NCI-H1417 (cell line): ENCODE measurements around the gene GBX2.
"Not testable (repeated sequence)": the region's sequence is repeated elsewhere in the genome, so short reads cannot be mapped to it uniquely, and the experiment has no call there.

Experiments
- DNase-seq, 3 experiments: peaks; one replicate each; lab custom pipeline; 2025; lab: John Stamatoyannopoulos, UW

GBX2 gene

DNA sequence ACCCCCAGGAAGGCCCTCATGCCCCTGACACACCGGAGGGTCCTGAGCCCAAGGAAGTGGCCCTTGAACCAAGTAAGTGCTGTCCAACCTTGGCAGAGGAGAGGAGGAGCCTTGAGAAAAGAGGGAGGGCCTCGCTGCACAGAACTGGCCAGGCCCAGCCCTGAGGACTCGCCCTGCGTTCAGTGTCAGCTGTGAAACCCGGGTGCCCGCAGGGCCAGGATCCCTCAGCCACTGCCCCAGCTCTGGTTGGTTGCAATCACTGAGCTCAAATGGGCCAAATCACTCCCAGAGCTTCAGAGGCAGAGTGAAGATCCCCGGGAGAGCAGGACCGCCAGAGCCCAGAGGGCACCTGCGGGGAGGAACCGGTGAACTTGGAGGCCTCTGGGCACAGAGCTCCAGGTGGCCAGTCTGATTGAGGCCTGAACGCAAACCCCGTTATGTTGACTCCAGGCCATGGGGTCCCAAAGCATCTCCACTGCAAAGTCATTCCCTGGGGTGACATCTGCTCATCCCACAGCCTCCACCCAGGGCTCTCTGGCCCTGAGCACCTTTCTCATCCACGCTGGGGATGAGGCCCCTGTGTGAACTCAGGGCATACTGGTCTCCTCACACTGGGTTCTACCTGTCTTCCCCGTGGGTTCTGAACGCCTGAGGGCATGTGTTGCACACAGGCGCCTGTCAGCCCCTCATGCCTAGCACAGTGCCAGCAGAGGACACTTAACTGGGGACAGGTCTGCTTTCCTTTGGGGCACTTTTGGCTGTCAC, 11.9 kb downstream of the GBX2 start:
- no peak for DNase-seq

DNA sequence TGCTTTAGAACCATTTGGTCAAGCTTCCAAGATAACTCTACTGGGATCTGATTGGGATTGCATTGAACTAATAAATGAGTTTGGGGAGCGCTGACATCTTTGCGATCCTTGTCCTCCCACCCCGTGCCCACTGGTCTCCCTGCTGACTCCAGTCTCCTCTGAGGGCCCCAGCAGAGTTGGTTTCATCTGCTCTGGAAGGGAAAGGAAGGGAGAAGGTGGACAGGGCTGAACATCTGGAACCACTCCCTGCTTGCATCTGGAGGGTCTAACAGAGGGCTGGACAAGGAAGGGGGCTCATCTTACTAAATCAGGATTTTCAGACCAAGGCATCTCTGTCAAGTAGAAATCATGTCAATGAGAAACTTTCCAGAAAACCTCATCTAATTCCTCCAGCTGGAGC, 12.8 kb downstream of the GBX2 start:
- no peak for DNase-seq

GRCh38 chr2:236146436-236146835, 21.8 kb downstream of the GBX2 start:
- no peak for DNase-seq

GRCh38 chr2:236143811-236144210, 24.4 kb downstream of the GBX2 start:
- no peak for DNase-seq

DNA sequence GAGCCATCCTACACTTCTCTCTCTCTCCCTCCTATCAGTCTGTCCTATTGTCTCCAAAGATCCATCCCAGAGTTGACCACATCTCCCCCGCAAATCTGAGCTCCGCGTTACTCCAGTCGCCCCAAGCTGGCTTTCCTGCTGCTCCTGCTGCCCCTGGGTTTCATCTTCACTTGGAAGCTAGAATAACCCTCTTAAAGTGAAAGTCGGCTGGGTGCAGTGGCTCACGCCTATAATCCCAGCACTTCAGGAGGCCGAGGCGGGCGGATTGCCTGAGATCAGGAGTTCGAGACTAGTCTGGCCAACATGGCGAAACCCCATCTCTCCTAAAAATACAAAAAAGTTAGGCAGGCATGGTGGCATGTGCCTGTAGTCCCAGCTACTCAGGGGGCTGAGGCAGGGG, 26.6 kb downstream of the GBX2 start:
- not testable (repeated sequence) for DNase-seq

GRCh38 chr2:236137066-236137465, 31.1 kb downstream of the GBX2 start:
- DNase-seq, result no peak

DNA sequence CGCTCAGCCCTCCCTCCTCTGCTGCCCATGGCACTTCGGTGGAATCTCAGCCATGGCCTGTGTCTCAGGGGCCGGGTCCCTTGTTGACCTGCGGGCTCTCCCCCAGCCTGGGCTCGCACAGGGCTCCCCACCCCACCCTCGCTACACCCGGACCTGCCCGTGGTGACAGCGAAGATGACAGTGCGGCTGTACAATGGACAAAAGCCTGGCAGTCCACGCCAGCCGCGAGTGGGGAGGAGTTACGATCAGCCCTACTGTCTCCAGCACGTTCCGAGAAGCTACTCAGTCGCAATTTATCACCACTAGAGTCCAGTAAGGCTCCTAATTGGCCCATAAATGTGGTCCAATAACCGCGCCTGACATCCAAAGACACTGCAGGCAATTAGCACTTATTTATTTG, 31.6 kb downstream of the GBX2 start:
- DNase-seq, result peak in 1 of 3 experiments; percentile 24

- no peak for DNase-seq
Measured at GRCh38 chr2:236133410-236134012, 34.7 kb downstream of the GBX2 start.

DNA sequence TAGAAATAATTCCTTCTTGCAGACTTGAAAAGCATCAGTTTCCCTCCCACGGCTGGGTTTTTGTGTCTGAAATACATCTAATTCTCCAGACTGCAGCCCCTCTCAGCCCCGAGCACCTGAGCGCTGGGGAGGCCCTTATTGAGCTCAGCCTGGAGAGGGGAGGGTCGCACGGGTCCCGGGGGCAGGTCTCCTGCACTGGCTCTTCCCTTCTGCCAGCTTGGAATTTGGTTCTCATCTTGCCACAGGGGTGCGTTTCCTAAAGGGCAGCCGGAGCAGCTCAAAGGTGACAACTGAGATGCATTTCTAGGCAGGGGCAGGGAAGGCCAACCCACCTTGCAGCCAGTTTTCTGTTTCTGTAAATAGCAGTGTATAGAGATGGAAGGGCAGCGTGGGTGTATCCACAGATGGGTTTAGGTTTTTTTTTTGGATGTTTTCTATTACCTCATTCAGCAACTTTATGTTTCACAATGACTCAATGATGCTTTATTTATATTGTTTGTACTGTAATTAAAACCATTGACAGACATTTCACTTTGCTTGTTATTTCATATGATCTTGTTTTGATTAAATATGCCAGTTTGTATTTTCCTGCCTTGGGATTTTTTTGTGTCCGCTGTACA, 37.0 kb downstream of the GBX2 start:
- DNase-seq, result no peak

DNA sequence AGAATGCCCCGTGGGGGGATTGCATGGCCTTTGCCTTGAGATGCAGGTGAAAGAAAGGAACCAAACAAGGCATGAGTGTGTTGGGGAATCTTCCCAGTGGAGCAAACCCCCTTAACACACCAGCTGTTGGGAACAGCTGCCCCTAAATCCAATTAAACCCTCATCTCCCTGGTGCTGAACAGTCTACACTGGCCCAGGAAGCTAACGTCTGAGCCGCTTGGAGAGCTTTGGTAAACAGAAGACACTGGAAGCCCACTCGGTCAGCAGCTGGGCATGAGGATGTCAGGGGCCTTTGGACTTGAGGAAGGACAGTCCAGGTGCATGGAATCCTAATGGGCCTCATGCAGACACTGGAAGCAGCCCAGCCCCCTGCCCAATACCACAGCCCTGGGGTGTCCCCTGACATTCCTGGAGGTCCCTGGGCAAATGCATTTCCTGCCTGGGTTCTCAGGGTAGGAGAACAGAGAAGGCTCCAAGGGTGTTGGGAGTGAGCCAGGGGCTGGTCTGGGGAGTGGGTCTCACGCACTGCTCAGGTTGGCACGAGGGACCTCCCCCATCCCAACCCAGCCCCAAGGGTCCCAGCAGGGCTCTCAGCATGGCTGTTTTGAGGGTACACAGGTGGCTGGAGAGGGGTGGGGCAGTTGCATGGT, 37.7 kb downstream of the GBX2 start:
- no peak for DNase-seq

GRCh38 chr2:236129935-236130334, 38.3 kb downstream of the GBX2 start:
- no peak for DNase-seq

- DNase-seq, result no peak
Measured at GRCh38 chr2:236128321-236128720, 39.9 kb downstream of the GBX2 start.

DNA sequence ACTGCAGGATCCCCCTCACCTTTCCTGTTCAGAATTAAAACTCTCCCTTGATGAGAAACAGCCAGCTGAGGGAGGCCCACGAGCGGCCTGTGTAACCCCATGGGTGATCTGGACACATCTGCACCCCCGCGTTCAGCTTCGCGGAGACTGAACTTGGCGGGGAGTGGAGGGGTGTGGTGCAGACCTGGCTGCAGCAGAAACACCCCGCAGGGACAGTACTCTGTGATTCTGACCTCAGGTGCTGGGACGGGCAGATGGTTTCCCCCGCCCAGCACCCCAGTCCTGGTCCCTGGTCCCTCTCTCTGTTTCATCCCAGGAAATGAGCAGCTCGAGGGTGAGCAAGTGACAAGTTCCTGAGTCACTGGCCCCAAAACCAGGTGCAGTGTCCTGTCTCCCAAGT, 41.2 kb downstream of the GBX2 start:
- DNase-seq, result no peak

DNA sequence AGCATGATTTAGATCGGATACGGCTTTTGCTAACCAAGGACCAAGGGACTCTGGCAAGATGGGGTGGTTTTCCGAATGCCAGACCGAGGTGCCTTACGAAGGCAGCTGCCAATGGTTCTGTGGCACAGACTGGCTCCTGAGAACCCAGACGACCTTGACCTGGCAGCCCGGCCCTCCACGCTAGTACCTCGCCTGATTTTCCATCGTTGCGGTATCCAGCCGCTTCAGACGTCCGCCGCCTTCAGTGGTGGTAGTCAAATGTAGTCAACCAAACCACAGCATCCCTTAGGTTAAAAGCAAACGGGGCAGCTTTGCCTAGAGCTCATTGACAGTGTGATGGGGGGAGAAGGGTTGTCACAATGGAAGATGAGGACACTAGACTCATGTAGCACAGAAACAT, 42.6 kb downstream of the GBX2 start:
- no peak for DNase-seq

- DNase-seq, result no peak
Measured at GRCh38 chr2:236124182-236124893, 43.8 kb downstream of the GBX2 start.

GRCh38 chr2:236123716-236124115, 44.5 kb downstream of the GBX2 start:
- DNase-seq, result no peak

DNA sequence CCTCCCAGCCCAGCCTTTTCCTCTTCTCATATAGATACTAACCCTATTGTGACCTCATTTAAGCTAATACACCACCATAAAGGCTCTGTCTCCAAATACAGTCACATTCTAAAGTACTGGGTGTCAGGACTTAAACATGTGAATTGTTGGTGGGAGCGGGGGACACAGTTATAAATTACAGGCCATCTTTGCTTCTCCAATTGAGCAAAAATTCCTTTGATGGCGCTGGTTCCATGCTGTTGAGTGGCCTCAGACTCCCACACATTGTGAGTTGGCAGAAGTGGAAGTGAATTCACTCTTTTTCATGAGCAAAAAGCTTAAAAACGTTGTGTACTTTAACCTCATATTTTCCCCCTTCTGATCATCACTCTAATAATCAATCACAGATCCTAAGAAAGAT, 46.0 kb downstream of the GBX2 start:
- no peak for DNase-seq

GRCh38 chr2:236121546-236121945, 46.6 kb downstream of the GBX2 start:
- no peak for DNase-seq

- no peak for DNase-seq
Measured at GRCh38 chr2:236120829-236121228, 47.4 kb downstream of the GBX2 start.

DNA sequence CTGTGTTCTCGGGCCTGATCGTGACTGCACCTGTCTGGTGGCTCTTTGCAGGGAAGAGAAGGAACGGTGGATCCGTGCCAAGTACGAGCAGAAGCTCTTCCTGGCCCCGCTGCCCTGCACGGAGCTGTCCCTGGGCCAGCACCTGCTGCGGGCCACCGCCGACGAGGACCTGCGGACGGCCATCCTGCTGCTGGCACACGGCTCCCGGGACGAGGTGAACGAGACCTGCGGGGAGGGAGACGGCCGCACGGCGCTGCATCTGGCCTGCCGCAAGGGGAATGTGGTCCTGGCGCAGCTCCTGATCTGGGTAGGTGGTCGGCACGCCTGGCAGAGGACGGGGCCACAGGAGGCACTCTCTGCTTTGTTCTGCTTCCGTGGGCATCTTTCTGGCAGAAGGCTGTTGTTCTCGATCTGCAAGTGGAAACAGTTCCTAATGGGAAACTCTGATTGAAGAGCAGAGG, 48.0 kb downstream of the GBX2 start:
- no peak for DNase-seq

- DNase-seq, result no peak
Measured at GRCh38 chr2:236119476-236119875, 48.7 kb downstream of the GBX2 start.

- DNase-seq, result no peak
Measured at GRCh38 chr2:236119003-236119402, 49.2 kb downstream of the GBX2 start.
